Heart right ventricle (tissue), 16 donors: Measurements from ENCODE around the gene BNIPL. TPM values are rescaled to one million over a fixed set of nuclear protein-coding genes. Genes with fewer than 3 reads are reported as not detected.

Experiments used
- ATAC-seq, 8 donors: fragments of 200-7000 bp; cut with Tn5 transposase; one replicate each; pipeline ENCODE4 v1.9.1; 2020; ENCODE audit warnings: mild to moderate bottlenecking in 8 of 8, moderate library complexity in 8 of 8, moderate number of reproducible peaks in 1 of 8
- DNase-seq, 2 donors: peaks; one replicate each; pipeline ENCODE4 v3.0.0-alpha.2; 2020
- H3K27ac ChIP-seq, 10 donors: fragments of 200-600 bp; sonication (generic) in 2 of 10; one replicate each; pipeline versions ENCODE4 v1.5.0 to v1.8.0; 2020 to 2022; ENCODE audit warnings: mild to moderate bottlenecking in 3 of 10
- H3K27me3 ChIP-seq, 7 donors: fragments of 200-600 bp; one replicate each; pipeline ENCODE4 v1.8.0; 2021 to 2022; ENCODE audit warnings: mild to moderate bottlenecking in 2 of 7
- H3K36me3 ChIP-seq, 9 donors: fragments of 200-600 bp; sonication (generic) in 1 of 9; one replicate each; pipeline versions ENCODE4 v1.5.0 to v1.8.0; 2020 to 2022; ENCODE audit warnings: mild to moderate bottlenecking in 2 of 9
- H3K4me1 ChIP-seq, 9 donors: fragments of 200-600 bp; sonication (generic) in 1 of 9; one replicate each; pipeline versions ENCODE4 v1.5.0 to v1.8.0; 2020 to 2022; ENCODE audit warnings: mild to moderate bottlenecking in 4 of 9
- H3K4me3 ChIP-seq, 10 donors: fragments of 200-600 bp; sonication (generic) in 2 of 10; one replicate each; pipeline versions ENCODE4 v1.5.0 to v1.8.0; 2020 to 2022; ENCODE audit warnings: mild to moderate bottlenecking in 7 of 10, moderate library complexity in 2 of 10
- H3K9me3 ChIP-seq, 11 donors: fragments of 200-600 bp in 10 of 11; sonication (generic) in 2 of 11; one replicate each; pipeline versions ENCODE4 v1.5.0 to v1.8.0; 2013 to 2022; ENCODE audit warnings: mild to moderate bottlenecking in 2 of 11, control low read depth in 1 of 11, moderate library complexity in 1 of 11
- WGBS, 2 donors: extraction: QIAGEN DNeasy Blood & Tissue Kit; methylation state at CpG; one replicate each; pipeline ENCODE4 v1.1.7; 2013; ENCODE audit warnings: inconsistent platforms in 1 of 2; 5-methylcytosine and 5-hydroxymethylcytosine counted together
- intact Hi-C, 10 donors: fragments of 100-400 bp; cut with DNase I; formaldehyde crosslinking; loops; one replicate each; pipeline versions ENCODE4 v1.11.1 to v1.14.2; 2022
- polyA plus RNA-seq, 2 donors: library from polyadenylated mRNA; stranded (reverse); fragments of 200-250 nt; gene quantifications; one replicate each; pipeline ENCODE4 v1.2.3, GENCODE V29; 2013
- total RNA-seq, 10 donors: library from RNA; stranded (reverse); fragmentation: NEBNext Ultra II Directional in 3 of 10; extraction: Animal tissue kit (Norgen Biotek cat#: 25700) in 3 of 10; gene quantifications; one replicate each; pipeline versions ENCODE4 v1.2.1 to v1.2.4, GENCODE V29; 2021 to 2023
- TF ChIP-seq, protein P1 (sequence below), 9 donors: fragments of 200-600 bp; sonication (generic) in 2 of 9; IDR thresholded peaks; one replicate each; pipeline versions ENCODE4 v1.5.0 to v1.8.0; 2021 to 2022; ENCODE audit warnings: antibody characterized with exemption in 9 of 9, mild to moderate bottlenecking in 5 of 9, moderate library complexity in 1 of 9
- donor health status: Arrhythmogenic right ventricular cardiomyopathy.
- donor health status: ischemic (EF 13 %, LVEDD 7.1; RV severe dilation, severe dysfunction).
- donor health status: healthy with polysubstance abuse.
- donor health status: DM: no; HTN: yes; CAD: no.
- donor health status: DM: no; HTN: no; CAD: no.
- donor health status: ischemic (EF 25% LVEDD 6.9; RV normal size, moderate dysfunction).
- donor health status: ischemic (EF 25% LVEDD 5.7; RV mildly dilated, moderate dysfunction).
- donor health status: healthy.
- donor health status: DM: yes; HTN: yes; CAD: no.
- donor health status: Ischemic cardiomyopathy.
- donor health status: ischemic (EF 35%, LVEDD 5.7; RV mildly dilated, moderate dysfunction).
- donor health status: nonischemic (EF 11% LVEDD 7.7; RV severe dilation, severe dysfunction).
- donor health status: DM: yes; HTN: yes; CAD: no.
- donor health status: PGD.
- donor health status: ischemic (EF 29% LVEDD 5.4; RV normal size, mild dysfunction).
- donor health status: nonischemic (EF 23%, LVEDD 6.1; RV moderate dilation, normal function).

The BNIPL gene
- total and polyA plus RNA-seq, 12 donors = 0.06 to 1.8 (median 0.32) TPM

DNA sequence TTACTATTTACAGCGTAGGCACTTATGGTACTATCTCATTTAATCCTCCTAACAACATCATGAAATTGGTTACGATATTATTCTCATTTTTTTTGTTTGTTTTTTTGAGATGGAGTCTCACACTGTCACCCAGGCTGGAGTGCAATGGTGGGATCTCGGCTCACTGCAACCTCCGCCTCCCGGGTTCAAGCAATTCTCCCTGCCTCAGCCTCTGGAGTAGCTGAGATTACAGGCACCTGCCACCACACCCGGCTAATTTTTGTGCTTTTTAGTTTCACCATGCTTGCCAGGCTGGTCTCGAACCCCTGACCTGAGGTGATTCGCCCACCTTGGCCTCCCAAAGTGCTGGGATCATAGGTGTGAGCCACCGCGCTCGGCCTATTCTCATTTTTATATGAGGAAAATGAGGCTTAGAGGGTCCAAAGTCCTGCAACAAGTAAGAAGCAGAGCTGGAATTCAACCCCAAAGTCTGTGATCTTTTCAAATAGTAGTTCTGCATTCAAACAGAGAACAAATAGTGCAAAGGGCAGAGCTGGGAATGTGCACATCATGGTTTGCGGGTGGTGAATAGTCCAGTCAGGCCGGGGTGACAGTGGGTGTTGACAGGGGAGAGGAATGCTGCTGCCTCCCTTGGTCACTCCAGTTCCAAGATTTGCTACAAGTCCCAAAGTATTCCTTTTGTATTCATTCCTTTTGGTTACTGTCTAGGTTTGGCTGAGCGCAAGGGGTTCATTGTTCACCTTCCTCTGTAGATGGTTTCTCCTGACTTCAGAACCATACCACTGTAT is 23.5 kb upstream of the BNIPL start:
- intact Hi-C loops = no loop called here

DNA sequence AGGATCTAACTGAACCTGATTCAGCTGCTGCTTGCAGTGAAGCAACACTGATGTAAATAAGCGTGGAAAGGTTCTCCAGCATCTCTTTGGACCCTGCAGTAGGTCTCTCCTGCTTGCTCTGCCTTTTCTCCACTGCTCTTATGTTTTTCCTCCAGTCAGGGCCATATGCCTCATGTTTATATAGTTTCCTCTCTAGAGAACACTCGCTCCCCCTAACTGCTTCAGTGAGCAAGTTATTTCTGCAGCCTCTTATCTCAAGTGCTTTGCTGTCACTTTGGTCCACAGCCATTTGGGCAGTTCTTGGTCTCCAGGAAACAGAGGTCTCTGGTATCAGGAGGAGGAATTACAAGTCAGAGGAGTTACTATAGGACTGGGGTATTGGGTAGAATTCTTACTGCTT is 22.9 kb upstream of the BNIPL start:
- H3K36me3 ChIP-seq = peaks cover 0 to 19% (median 7%) of the 10 kb centered on the region in 9 donors
- intact Hi-C loops = no loop called here
- H3K4me1 ChIP-seq = peaks cover 12 to 66% (median 51%) of the 10 kb centered on the region in 9 donors
- H3K4me3 ChIP-seq = no peak overlapping the region
- H3K27ac ChIP-seq = peak overlapping the region; percentile 72 to 95 (median 84)
- DNase-seq (peak in 1 of 2 donors; percentile 73), ATAC-seq (peak; percentile 64 to 86 (median 82))
- 27 to 30% methylated on average over 2 of the region's 2 CpGs for WGBS, 2 donors
- no peaks in the 10 kb centered on the region for H3K9me3 ChIP-seq
- TF ChIP-seq, protein P1, sequence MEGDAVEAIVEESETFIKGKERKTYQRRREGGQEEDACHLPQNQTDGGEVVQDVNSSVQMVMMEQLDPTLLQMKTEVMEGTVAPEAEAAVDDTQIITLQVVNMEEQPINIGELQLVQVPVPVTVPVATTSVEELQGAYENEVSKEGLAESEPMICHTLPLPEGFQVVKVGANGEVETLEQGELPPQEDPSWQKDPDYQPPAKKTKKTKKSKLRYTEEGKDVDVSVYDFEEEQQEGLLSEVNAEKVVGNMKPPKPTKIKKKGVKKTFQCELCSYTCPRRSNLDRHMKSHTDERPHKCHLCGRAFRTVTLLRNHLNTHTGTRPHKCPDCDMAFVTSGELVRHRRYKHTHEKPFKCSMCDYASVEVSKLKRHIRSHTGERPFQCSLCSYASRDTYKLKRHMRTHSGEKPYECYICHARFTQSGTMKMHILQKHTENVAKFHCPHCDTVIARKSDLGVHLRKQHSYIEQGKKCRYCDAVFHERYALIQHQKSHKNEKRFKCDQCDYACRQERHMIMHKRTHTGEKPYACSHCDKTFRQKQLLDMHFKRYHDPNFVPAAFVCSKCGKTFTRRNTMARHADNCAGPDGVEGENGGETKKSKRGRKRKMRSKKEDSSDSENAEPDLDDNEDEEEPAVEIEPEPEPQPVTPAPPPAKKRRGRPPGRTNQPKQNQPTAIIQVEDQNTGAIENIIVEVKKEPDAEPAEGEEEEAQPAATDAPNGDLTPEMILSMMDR (IDR thresholded peaks at IDR 0.05) = peak in 3 of 9 donors; percentile 25 to 27 (median 25)
- no peaks in the 10 kb centered on the region for H3K27me3 ChIP-seq

More for the DNA sequence above, 23.5 kb upstream of the BNIPL start:
- DNase-seq (no peak), ATAC-seq (peak in 7 of 8 donors; percentile 20 to 58 (median 36))
- TF ChIP-seq, protein P1 (IDR thresholded peaks at IDR 0.05) = no peak
- peak overlapping the region; percentile 72 to 95 (median 84) for H3K27ac ChIP-seq
- no peak overlapping the region for H3K4me3 ChIP-seq
- peaks cover 12 to 68% (median 54%) of the 10 kb centered on the region in 9 donors for H3K4me1 ChIP-seq
- no peaks in the 10 kb centered on the region for H3K27me3 ChIP-seq
- H3K9me3 ChIP-seq = no peaks in the 10 kb centered on the region
- H3K36me3 ChIP-seq = peaks cover 0 to 13% (median 2%) of the 10 kb centered on the region in 9 donors
- 80 to 83% methylated on average over 14 of the region's 14 CpGs for WGBS, 2 donors

DNA sequence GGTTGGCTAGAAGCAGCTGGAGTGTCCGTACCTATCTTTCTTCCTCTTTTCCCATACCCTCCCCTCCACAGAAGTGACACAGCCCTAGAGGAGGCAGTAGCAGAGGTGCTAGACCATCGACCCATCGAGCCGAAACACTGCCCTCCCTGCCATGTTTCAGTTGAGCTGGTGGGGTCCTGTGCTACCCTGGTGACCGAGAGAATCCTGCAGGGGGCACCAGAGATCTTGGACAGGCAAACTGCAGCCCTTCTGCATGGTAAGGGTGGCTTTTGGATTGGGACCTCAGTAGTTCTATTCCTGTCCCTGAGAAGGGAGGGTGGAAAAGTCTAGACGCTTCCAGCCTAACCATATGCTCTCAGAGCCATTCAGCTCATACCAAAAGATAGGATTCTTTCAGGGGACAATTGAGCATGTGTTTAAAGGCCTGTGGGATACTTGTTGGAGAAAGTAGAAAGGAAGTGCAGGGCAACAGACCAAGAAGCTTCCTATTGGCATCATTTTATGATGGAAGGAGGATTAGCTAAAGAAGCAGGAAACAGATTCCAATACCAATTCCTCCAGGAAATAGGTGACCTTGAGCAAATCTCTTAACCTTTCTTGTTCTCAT is 11.7 kb upstream of the BNIPL start:
- WGBS, 2 donors = 16 to 23% methylated on average over 6 of the region's 6 CpGs
- ATAC-seq (peak; percentile 88 to 94 (median 90)), DNase-seq (peak; percentile 76 to 91)
- peaks cover 0 to 82% (median 35%) of the 10 kb centered on the region in 9 donors for H3K36me3 ChIP-seq
- TF ChIP-seq, protein P1 (IDR thresholded peaks at IDR 0.05) = peak; percentile 56 to 85 (median 74)
- H3K4me1 ChIP-seq = peaks cover 3 to 19% (median 12%) of the 10 kb centered on the region in 9 donors
- H3K4me3 ChIP-seq = no peak overlapping the region
- H3K27me3 ChIP-seq = no peaks in the 10 kb centered on the region
- intact Hi-C loops = loop anchor here in 6 of 10 donors (1.0 to 10.0 kb wide), 9 partner anchors 33 to 133 kb away; partner anchors contain the start of genes GABPB2 (in 4 of the 6), TNFAIP8L2 (in 4 of the 6), CDC42SE1 (in 2 of the 6) and SEMA6C (in 1 of the 6)
- no peaks in the 10 kb centered on the region for H3K9me3 ChIP-seq
- peak overlapping the region; percentile 13 to 93 (median 83) for H3K27ac ChIP-seq

DNA sequence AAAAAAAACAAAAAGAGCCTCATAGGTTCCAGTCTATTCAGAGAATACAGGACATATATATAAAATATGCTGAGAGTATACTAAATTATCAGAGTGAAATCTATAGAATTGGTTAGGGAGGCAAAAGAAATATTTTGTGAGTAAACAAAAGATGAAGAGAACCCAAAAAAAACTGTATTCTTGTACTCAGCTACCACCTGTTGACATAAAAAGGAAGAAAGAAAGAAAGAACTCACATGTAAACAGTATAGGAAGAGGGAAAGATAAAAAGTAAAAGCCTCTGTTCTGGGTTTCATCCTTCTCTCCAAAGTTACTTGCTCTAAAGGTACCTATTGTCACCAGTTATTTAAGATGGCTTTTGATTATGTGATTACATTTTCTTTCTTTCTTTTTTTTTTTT is 9.9 kb upstream of the BNIPL start:
- TF ChIP-seq, protein P1 (IDR thresholded peaks at IDR 0.05) = no peak
- no peak overlapping the region for H3K4me3 ChIP-seq
- ATAC-seq = no peak
- H3K27ac ChIP-seq = no peak overlapping the region
- DNase-seq = no peak
- peaks cover 3 to 19% (median 12%) of the 10 kb centered on the region in 9 donors for H3K4me1 ChIP-seq
- H3K9me3 ChIP-seq = no peaks in the 10 kb centered on the region
- intact Hi-C loops = loop anchor here in 3 of 10 donors (5.0 to 10.0 kb wide), 3 partner anchors 48 to 131 kb away; partner anchors contain the start of genes TNFAIP8L2 (in 2 of the 3) and GABPB2 (in 1 of the 3)
- H3K36me3 ChIP-seq = peaks cover 0 to 84% (median 48%) of the 10 kb centered on the region in 9 donors
- no peaks in the 10 kb centered on the region for H3K27me3 ChIP-seq
